Stimulated activated CD4-positive, alpha-beta T cell treated with anti-CD3 and anti-CD28 coated beads, Interleukin-1b, Interleukin-23, amount 100 ng/mL, for 24 hours (primary cell): ENCODE data around the gene CBARP.
A peak's percentile ranks its signal among the peaks of the same experiment; 100 is the strongest.

Source experiments
- DNase-seq, 4 experiments: peaks; one replicate each; pipeline ENCODE4 v3.0.0-alpha.2; 2020; ENCODE audit warnings: low read depth in 4 of 4, low spot score in 1 of 4

CBARP gene

GRCh38 chr19:1239796-1240737 is 2.3 kb upstream of the CBARP start:
- peak; percentile 88 to 98 (median 88) for DNase-seq

- no peak for DNase-seq
These were observed 1.6 kb upstream of the CBARP start for GRCh38 chr19:1239420-1239795.

DNA sequence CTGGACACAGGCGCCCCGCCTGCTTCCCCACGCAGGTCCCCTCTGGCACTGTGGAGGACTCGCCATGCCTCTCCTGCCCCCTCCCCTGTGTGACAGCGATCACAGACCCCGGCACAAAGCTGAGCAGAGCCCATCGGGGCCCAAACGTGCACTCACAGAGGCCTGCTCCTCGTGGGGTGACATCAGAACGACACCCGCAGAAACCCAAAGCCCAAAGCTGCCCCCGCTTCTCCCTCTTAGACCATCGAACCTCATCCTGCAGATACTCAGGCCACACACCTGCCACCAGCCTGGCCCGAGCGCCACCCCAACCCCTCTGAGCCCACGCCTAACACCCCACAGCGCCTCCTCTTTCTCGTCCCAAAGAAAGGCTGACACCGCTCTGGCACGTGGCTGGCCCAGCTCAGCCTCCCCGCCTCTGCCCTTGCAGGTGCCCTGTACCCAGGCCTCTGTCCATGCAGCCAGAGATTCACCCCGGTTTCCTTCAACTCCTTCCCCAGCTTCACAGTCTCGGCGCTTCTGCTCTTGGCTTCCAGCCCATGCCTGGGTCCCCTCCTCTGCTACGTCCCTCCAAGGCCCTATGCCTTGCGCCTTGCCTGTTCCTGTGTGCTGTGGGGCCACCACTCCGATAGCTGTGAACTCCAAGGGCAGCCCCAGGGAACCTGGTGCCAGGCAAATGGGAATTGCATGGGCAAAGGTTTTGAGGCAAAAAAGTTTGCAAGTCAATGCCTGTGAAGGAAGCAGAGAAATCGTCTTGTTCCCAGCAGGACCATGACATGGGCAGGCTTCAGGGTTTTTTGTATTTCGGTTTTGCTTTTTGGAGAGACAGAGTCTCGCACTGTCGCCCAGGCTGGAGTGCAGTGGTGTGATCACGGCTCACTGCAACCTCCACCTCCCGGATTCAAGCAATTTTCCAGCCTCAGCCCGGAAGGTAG is 831 bp upstream of the CBARP start:
- DNase-seq: no peak

DNA sequence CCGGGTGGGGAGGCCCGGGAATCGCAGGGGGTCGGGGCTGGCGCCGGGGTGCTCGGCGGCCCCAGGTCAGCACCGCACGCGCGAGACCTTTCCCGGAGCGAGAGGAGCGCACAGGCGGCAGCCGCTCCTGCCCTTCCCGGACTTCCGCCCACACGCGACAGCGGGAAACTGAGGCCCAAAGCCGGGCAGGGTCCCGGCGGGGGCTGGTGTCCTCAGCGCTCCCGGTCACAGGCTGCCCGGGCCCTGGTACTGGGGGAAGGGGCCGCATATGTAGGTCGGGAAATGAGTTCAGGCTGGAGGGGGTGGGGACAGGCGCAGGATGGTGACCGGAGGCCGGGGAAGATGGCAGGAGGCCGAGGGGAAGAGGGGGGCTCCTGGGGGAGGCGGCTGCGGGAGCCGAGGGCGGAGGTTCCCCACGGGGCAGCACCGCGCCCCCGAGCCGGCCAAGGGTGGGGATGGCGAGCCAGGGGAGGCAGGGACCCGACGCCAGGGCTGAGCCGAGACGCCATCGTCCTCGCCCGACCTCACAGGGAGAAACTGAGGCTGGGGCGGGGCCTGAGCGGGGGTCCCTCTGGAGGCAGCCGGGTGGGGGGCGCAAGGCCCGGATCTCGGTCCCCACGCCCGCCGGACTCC is 662 bp downstream of the CBARP start:
- DNase-seq: no peak

GRCh38 chr19:1236576-1236975 is 1.2 kb downstream of the CBARP start:
- no peak for DNase-seq

DNA sequence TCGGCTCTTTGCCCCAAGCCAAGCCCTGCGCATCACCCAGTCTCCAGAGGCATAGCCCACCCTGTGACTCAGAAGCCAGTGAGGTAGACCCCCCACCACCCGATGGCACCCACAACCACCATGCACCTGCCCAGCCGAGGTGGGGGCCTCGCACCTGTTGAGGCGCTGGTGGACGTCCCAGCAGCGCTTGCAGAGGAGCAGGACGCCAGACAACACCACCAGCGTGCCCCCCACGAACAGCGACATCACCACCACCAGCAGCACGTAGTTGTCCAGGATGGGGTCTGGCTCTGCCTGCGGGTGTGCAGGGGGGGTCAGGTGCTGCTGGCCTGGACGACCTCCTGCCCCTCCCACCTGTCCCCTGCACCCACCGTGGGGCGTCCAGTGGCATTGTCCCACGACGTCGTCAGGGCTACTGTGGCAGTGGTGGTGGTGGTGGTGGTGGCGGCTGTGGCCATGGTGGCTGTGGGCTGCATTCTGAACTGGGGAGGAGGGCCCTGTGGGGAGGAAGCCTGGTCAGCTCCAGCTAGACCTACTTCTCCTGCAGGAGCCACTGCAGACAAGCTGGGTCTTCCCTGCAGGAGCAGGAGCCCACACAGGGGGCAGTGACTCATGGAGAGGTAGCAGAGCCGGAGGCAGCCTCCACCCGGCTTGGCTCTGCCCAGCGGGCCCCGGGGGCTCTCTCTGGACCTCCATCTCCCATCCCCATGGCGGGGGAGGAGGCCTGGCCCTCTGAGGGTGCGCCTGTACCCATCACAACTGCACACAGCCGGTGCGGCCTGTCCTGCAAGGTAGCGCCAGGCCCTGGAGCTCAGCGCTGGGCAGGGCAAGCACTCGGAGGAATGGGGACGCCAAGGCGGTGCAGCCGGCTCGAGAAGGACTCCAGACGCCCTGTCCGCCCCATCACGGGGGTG is 1.9 kb downstream of the CBARP start:
- DNase-seq: no peak

- no peak for DNase-seq
These were observed 2.8 kb downstream of the CBARP start for GRCh38 chr19:1234955-1235380.

DNA sequence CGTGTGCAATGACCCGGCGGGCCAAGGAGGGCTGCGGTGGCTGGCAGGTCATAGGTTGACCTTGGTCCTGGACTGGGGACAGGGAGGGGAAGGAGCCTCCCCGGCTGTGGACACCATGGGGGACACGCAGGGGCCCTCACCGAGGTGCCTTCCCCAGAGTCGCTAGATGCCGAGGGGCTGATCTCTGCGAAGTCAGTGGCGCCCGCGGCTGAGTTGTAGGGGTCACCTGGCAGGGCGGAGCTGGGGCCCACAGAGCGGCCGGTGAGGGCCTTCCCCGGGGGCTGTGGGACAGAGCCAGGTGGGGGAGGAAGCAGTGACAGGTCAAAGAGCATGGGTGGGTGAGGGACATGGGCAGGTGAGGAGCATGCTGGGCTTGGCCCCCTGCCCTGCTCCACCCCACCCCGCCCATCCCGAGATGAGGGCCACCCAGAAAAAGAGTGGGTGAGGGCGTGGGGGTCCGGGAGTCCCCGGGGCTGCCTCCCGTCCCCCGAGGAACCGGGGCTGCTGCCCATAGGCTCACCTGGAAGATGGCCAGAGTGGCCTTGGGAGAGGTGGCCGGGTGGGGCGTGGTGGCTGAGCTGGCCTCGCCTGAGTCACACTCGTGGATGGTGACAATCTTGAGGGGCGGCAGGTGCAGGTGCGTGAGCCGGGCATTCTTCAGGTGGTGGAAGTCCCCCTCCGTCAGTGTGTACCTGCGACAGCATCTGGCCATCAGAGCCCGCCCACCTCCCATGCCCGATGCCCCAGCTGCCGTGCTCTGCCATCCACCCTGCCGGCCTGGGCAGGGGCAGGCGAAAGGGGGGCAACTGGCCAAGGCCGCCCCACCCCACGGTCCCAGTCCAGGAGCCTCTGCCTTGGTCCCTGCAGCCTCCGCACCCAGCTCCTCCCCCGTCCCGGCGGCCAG is 3.5 kb downstream of the CBARP start:
- no peak for DNase-seq

DNA sequence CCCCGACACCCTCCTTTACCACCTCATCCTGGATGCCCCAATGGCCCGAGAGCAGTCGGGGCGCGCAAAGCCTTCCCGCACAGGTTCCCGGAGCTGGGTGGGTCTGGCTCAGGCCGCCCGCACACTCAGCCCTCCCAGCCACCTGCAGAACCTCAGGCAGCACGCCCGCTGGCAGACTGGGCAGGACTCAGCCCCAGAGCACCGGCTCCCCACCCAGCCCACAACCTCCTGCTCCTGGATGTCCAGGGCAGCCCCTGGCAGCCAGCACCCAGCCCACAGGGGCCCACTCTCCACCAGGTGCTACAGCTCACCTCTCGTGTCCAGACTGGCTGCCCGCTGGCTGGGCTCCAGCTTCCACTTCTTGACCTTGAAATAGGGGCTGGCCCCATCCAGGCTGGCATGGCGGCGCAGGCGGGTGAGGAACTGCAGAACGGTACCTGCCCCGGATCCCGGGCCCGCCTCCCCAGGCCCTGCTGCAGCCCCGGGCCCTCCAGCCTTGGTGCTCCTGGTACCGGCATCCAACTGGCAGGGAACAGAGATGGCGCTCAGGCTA is 4.6 kb downstream of the CBARP start:
- no peak for DNase-seq

DNA sequence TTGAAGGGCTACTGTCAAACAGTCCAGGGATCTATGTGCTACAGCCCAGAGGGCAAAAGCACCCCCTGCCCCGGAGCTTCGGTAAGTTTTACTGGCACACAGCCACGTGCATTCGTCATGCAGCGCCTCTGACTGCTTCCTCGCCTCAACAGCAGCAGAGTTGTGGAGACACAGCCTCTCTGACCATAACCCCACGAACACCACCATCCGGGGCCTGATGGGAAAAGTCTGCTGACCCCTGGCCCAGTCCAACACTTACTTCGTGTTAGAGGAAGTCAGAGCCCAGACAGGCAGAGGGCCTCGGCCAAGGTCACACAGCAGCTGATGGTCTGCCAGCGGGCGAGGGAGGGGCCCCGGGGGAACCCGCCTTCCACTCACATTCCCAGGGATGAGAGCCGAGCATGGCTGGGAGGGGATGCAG is 5.1 kb downstream of the CBARP start:
- no peak for DNase-seq

- no peak for DNase-seq
These were observed 5.8 kb downstream of the CBARP start for GRCh38 chr19:1231729-1232637.

GRCh38 chr19:1230783-1231489 is 6.9 kb downstream of the CBARP start:
- no peak for DNase-seq

DNA sequence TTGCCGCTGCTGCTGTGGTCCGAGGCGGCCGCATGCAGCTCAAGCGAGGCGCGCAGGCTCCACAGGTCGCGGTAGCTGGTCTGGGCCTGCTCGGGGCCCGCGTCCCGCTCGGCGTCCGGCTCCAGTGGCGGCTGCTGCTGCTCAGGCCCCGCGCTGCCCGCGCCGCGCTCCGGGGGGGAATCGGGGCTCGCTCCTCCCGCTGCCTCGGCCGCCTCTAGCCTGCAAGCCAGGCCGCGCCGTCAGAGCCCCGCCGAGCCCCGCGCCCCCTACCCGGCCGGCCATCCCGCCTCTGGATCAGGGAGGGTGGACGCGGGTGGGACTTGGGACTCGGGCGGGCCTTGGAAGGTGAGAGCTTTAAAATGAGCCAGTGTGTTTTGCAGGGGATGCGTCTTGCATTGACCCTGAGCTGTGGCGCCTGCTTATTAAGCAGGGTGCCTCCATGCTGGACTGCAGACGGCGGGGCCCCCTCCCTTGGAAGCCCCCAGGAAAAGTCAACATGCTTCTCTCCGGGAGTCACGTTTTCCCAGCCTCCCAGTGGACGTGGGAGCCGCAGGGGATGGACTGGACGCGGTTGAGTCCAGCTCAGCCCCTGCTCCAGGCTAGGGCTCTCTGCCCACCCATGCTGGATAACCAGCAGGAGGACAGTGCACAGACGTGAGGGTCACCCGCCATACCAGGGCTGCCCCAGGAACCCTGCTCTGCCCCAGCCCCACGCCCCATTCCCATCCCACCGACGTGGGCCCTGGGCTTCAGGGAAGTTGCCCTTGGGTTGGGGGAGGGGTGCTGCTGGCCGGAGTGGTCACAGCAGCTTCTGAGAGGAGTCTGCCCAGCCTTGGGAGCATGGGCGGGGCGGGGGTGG is 7.7 kb downstream of the CBARP start:
- no peak for DNase-seq

DNA sequence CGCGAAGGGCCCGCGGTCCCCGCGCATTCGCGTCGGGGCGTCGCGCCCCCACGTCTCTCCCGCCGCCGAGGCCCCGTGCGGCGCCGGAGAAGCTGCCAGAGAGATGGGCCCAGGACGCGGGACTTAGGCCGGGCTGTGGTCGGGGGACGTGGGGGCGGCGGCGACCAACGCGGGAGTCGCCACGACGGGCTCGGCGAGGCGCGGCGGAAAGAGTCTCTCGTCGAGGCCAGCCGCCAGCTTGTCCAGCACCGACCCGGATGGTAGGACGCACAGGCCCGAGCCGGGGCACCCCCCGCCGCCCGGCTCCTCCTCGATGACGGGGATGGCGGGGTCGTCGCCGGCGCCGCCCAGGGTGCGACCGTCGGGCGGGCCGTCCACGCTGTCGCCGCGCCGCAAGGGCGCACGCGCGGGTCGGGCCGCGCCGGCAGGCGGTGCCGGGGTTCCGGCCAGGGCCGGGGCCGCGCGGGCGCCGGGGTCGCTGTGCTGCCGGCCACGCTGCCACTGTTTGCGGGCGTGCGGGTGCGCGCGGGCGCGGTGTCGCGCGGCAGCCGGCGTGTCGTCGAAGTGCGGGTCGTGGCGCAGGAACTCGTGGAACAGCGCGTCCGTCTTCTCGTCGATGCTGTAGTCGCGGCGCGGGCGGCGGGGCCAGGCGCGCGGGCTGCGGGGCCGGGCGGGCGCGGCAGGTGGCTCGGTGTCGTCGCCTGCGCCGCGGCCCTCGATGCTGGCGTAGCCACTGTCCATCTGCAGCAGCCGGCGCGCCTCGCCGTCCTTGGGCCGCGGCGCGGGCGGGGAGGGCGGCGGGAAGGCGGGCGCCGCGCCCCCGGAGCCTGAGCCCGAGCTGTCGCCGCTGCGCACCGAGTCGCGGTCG is 8.5 kb downstream of the CBARP start:
- no peak for DNase-seq

GRCh38 chr19:1228161-1228957 is 9.4 kb downstream of the CBARP start:
- DNase-seq: no peak
